A673 (cell line): ENCODE results near the gene RNF19B. TPM values are rescaled to one million over a fixed set of nuclear protein-coding genes. Genes with fewer than 3 reads are reported as not detected.
A peak's percentile ranks its signal among the peaks of the same experiment; 100 is the strongest.

ENCODE experiments used
- BruUV-seq: library from RNA; stranded (reverse); fragments of 400-500 nt; replicated peaks from 2 replicates; lab custom pipeline; 2021; lab: Mats Ljungman, UMichigan
- CTCF ChIA-PET: fragments of 300-600 bp; sonication (Branson Sonifier 250); formaldehyde crosslinking; loops from one replicate; lab custom pipeline; 2022; ENCODE audit warnings: antibody characterized with exemption; lab: Charles Lee
- POLR2A ChIA-PET: fragments of 300-600 bp; sonication (Branson Sonifier 250); formaldehyde crosslinking; loops from one replicate; lab custom pipeline; 2022; ENCODE audit warnings: antibody characterized with exemption; ENCODE audit not compliant: low non-redundant PET; lab: Charles Lee
- DNase-seq: peaks from one replicate; pipeline ENCODE4 v3.0.0-alpha.2; 2015; ENCODE audit warnings: low spot score
- H3K27ac ChIP-seq: fragments of 200-600 bp; sonication (generic); 2 replicates; pipeline ENCODE4 v1.5.1; 2016; ENCODE audit warnings: mixed run types, low read depth, mild to moderate bottlenecking, mixed read lengths, antibody characterized with exemption, low read length; ENCODE audit not compliant: poor library complexity, severe bottlenecking
- H3K27me3 ChIP-seq: fragments of 200-600 bp; sonication (generic); replicated peaks from 2 replicates; pipeline ENCODE4 v1.6.1; 2017; ENCODE audit warnings: mixed run types, low read depth, mild to moderate bottlenecking, mixed read lengths, antibody characterized with exemption, low read length; ENCODE audit not compliant: insufficient read depth, poor library complexity
- H3K36me3 ChIP-seq: fragments of 200-600 bp; sonication (generic); 2 replicates; pipeline ENCODE4 v1.6.1; 2016; ENCODE audit warnings: mixed run types, mild to moderate bottlenecking, mixed read lengths, antibody characterized with exemption, low read length; ENCODE audit not compliant: insufficient read depth, poor library complexity, severe bottlenecking
- H3K4me1 ChIP-seq: fragments of 200-600 bp; sonication (generic); 2 replicates; pipeline ENCODE4 v1.6.1; 2017; ENCODE audit warnings: mixed run types, mild to moderate bottlenecking, mixed read lengths, antibody characterized with exemption, low read length; ENCODE audit not compliant: insufficient read depth, poor library complexity, severe bottlenecking
- H3K4me3 ChIP-seq: fragments of 200-600 bp; sonication (generic); 2 replicates; pipeline ENCODE4 v1.5.1; 2016; ENCODE audit warnings: low read depth, mixed run types, mild to moderate bottlenecking, mixed read lengths, low read length; ENCODE audit not compliant: poor library complexity, severe bottlenecking
- H3K9me3 ChIP-seq: fragments of 200-600 bp; sonication (generic); 2 replicates; pipeline ENCODE4 v1.6.1; 2016; ENCODE audit warnings: mixed run types, low read depth, mild to moderate bottlenecking, mixed read lengths, antibody characterized with exemption, low read length; ENCODE audit not compliant: poor library complexity, severe bottlenecking
- EZH2 ChIP-seq: fragments of 200-600 bp; sonication (generic); IDR thresholded peaks from 2 replicates; pipeline ENCODE4 v1.6.1; 2017; ENCODE audit warnings: borderline replicate concordance, low read depth, mild to moderate bottlenecking, mixed read lengths, antibody characterized with exemption, low read length; ENCODE audit not compliant: poor library complexity, severe bottlenecking
- intact Hi-C: fragments of 100-400 bp; cut with micrococcal nuclease; formaldehyde crosslinking; loops from one replicate; pipeline ENCODE4 v1.10.0; 2022; ENCODE audit not compliant: unreplicated experiment
- total RNA-seq: library from RNA; stranded (reverse); gene quantifications from 2 replicates; pipeline ENCODE4 v1.2.3, GENCODE V29; 2021
- TF ChIP-seq, protein P1 (sequence below): fragments of 300-800, 200-600 bp; sonication (generic); conservative IDR thresholded peaks from 2 replicates; pipeline ENCODE4 v1.5.1; 2017; ENCODE audit warnings: low read depth, mild to moderate bottlenecking, antibody characterized with exemption, low read length, moderate library complexity, mixed read lengths

Gene RNF19B
- total RNA-seq, 1 experiment from 2014 or later: 14.3 TPM

DNA sequence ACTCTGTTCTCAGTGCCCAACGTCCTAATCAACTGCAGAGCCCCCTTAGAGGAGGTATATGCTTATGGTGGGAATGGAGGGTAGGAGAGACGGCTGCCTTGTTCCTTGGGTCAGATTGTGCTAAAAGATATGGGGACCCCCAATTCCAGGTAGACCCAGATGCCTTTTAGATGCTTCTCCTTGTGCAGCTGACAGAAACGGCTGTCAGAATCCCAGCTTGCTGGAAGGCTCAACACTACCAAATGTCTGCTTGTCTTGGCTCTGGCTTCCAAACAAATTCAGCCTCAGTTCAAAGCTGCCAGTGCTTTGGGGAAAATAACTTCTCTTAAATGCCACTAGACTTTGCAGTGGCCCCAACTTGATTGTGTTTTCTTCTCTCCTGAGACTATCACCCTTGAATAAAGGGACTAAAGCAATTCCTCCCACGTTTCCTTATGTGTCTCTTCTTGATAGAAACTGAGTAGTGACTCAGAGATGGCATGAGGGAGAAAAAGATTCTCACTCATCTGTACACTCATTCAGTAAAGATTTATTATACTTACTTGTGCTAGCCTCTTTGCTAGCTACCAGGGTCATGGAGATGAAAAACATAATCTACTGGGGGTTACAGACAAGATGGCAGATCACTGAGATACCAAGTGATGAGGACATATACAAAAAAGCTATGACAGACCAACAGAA, 3.4 kb upstream of the RNF19B start:
- TF ChIP-seq, protein P1, sequence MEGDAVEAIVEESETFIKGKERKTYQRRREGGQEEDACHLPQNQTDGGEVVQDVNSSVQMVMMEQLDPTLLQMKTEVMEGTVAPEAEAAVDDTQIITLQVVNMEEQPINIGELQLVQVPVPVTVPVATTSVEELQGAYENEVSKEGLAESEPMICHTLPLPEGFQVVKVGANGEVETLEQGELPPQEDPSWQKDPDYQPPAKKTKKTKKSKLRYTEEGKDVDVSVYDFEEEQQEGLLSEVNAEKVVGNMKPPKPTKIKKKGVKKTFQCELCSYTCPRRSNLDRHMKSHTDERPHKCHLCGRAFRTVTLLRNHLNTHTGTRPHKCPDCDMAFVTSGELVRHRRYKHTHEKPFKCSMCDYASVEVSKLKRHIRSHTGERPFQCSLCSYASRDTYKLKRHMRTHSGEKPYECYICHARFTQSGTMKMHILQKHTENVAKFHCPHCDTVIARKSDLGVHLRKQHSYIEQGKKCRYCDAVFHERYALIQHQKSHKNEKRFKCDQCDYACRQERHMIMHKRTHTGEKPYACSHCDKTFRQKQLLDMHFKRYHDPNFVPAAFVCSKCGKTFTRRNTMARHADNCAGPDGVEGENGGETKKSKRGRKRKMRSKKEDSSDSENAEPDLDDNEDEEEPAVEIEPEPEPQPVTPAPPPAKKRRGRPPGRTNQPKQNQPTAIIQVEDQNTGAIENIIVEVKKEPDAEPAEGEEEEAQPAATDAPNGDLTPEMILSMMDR: no peak
- no peak for TF ChIP-seq EZH2
- Histone ChIP-seq H3K27ac (no peak overlapping the region), H3K27me3 (peaks cover 8% of the 10 kb centered on the region), H3K4me1 (peaks cover 1% of the 10 kb centered on the region), H3K4me3 (no peak overlapping the region), H3K9me3 (no peaks in the 10 kb centered on the region), H3K36me3 (no peaks in the 10 kb centered on the region)
- ChIA-PET CTCF (no interaction called here), POLR2A (no interaction called here)
- no TSS peak for BruUV-seq
- peak; percentile 14 for DNase-seq
- intact Hi-C loops: no loop called here

- TF ChIP-seq EZH2: no peak
- TF ChIP-seq, protein P1: no peak
- CTCF ChIA-PET: no interaction called here
- H3K27me3 ChIP-seq: no peaks in the 10 kb centered on the region
Observed at GRCh38 chr1:32966900-32967299, 2.3 kb upstream of the RNF19B start.

GRCh38 chr1:32965251-32965747, 690 bp upstream of the RNF19B start:
- intact Hi-C loops: no loop called here
- CTCF ChIA-PET: interaction anchor here (0.9 kb wide), 1 partner anchor 32 kb away, joined by 3 read pairs; no protein-coding TSS in a partner anchor
- H3K9me3 ChIP-seq: no peaks in the 10 kb centered on the region
- TF ChIP-seq, protein P1: no peak
- no peak for TF ChIP-seq EZH2
- DNase-seq: no peak
- H3K27ac ChIP-seq: no peak overlapping the region
- H3K36me3 ChIP-seq: no peaks in the 10 kb centered on the region
- H3K4me1 ChIP-seq: peaks cover 10% of the 10 kb centered on the region
- H3K27me3 ChIP-seq: no peaks in the 10 kb centered on the region
- POLR2A ChIA-PET: no interaction called here
- peak overlapping the region; percentile 93 for H3K4me3 ChIP-seq
- no TSS peak for BruUV-seq

More at GRCh38 chr1:32966900-32967299, 2.3 kb upstream of the RNF19B start:
- Histone ChIP-seq H3K36me3 (no peaks in the 10 kb centered on the region), H3K4me1 (peaks cover 4% of the 10 kb centered on the region), H3K4me3 (no peak overlapping the region), H3K27ac (no peak overlapping the region), H3K9me3 (no peaks in the 10 kb centered on the region)
- POLR2A ChIA-PET: no interaction called here
- BruUV-seq: no TSS peak
- DNase-seq: no peak
- intact Hi-C loops: no loop called here
